IPS-20b (cell line): Measurements from ENCODE around the gene TMCC1.
A peak's percentile ranks its signal among the peaks of the same experiment; 100 is the strongest.

Source experiments
- H3K27ac ChIP-seq: one replicate; pipeline ENCODE4 v1.5.1; 2013; ENCODE audit warnings: low read length
- H3K27me3 ChIP-seq: 2 replicates; pipeline ENCODE4 v1.6.1; 2013; ENCODE audit warnings: mild to moderate bottlenecking, low read length, inconsistent platforms; ENCODE audit not compliant: insufficient read depth
- H3K36me3 ChIP-seq: 2 replicates; pipeline ENCODE4 v1.6.1; 2013; ENCODE audit warnings: low read depth, mild to moderate bottlenecking, inconsistent platforms, low read length, moderate library complexity; ENCODE audit not compliant: insufficient read depth
- H3K4me1 ChIP-seq: 2 replicates; pipeline ENCODE4 v1.6.1; 2013; ENCODE audit warnings: mild to moderate bottlenecking, control low read depth, inconsistent platforms, low read length, moderate library complexity; ENCODE audit not compliant: insufficient read depth
- H3K4me3 ChIP-seq: 2 replicates; pipeline ENCODE4 v1.5.1; 2013; ENCODE audit warnings: mild to moderate bottlenecking, low read length, inconsistent platforms
- H3K9ac ChIP-seq: 2 replicates; pipeline ENCODE4 v1.6.1; 2013; ENCODE audit warnings: low read depth, mild to moderate bottlenecking, inconsistent platforms, low read length, moderate library complexity
- H3K9me3 ChIP-seq: 2 replicates; pipeline ENCODE4 v1.6.1; 2013; ENCODE audit warnings: mild to moderate bottlenecking, low read depth, low read length, inconsistent platforms; ENCODE audit not compliant: insufficient read depth

The TMCC1 gene

DNA sequence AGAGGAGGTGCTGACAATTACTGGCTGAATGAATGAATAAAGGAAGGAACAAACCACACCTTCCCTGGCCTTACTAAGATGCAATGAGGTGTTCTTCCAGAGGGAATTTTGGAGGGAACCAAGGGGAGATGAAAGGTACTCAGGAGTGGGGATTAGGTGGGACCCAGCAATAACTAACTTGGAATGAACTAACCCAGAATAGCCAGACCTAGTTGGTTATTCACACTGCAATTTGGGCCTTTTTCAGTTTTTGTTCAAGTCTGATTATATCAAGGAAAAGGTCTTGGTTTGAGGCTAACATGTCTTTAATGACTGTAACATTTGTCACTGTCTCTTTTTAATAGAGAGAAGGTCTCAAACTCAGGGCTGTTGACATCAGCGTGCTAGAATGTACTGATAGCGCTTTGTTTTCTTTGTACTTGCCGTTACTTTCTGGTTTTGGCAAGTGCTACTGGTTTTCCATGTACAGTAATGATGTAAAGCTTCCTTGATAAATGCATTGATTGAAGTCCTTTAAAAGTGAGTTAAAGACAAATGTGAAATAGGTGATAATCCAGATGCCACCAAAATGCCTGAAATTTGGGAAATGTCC lies 283.8 kb downstream of the TMCC1 start:
- Histone ChIP-seq H3K9ac (no peak overlapping the region), H3K4me1 (peaks cover 16% of the 10 kb centered on the region)

DNA sequence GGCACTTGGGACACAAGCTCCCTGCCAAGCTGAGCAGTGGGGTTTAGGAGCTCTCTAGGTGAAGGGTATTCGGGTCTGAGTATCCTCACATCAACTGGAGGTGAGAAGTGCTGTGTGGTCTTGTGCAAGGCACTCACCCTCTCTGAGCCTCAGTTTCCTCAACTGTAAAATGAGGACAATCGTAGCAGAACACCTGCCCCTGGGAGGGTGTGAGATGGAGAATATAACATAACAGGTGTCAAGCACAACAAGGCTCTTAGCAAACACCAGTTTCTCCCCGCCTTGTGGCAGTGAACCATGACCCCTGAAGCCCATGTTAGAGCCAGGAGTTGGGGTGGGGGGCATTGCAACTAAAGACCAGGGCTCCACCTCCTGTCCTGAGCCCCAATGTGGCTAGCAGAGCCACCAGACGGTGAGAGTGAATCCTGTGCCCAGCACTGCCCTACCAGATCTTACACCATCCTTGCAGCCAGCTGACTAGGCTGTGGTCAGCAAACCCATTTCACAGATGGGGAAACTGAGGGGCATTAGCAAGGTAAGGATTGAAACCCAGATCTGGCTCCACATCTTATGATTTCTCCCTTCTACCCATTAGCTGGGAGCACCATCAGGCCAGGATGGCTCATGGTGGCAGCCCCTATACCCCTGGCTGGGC lies 284.4 kb downstream of the TMCC1 start:
- H3K9me3 ChIP-seq, result no peaks in the 10 kb centered on the region
- peaks cover 45% of the 10 kb centered on the region for H3K27me3 ChIP-seq
- no peak overlapping the region for H3K4me3 ChIP-seq
- H3K9ac ChIP-seq, result no peak overlapping the region
- no peak overlapping the region for H3K27ac ChIP-seq
- peaks cover 16% of the 10 kb centered on the region for H3K4me1 ChIP-seq
- no peaks in the 10 kb centered on the region for H3K36me3 ChIP-seq

More for the DNA sequence above, 283.8 kb downstream of the TMCC1 start:
- no peak overlapping the region for H3K4me3 ChIP-seq
- no peaks in the 10 kb centered on the region for H3K36me3 ChIP-seq
- no peak overlapping the region for H3K27ac ChIP-seq
- H3K27me3 ChIP-seq, result peaks cover 39% of the 10 kb centered on the region
- H3K9me3 ChIP-seq, result no peaks in the 10 kb centered on the region

DNA sequence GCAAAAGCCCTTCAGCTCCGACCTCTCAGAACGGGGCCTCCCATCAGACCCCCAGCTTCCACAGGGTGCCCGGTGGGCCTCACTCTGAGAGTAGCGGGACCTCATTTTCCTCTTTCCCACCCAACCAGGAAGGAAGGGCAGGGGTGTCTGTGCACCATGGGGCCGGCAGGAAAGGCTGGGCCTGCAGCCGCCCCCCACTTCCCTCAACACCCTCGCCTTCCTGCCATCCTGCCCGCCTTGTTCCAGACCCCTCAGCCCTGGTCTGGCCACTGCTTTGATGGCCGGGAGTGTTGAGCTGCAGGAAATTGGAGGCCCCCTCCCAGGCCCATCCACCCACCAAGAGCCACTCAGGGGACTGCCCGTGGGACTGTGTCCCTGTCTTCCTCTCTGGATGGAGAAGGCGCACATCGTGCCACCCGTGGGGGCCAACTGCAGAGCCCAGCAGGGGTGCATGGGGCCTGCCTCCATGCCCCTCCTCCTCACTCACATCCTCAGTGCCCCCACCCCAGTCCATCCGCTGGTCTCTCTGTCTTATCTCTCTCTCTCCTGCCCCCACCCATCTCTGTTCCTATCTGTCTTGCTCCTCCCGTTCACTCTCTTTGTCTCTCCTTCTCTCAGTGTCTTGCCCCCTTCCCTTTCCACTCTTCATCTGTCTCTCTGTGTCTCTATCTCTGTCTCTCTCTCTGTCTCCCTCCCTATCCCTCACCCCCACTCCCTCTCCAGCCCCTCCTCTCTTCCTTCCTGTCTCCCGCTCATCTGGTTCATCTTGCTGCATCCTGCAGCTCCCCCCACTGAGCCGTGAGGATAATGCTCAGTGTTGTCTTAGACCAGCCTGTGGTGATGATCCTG lies 285.2 kb downstream of the TMCC1 start:
- Histone ChIP-seq H3K4me3 (no peak overlapping the region), H3K4me1 (peaks cover 16% of the 10 kb centered on the region), H3K9ac (no peak overlapping the region), H3K27me3 (peaks cover 49% of the 10 kb centered on the region), H3K36me3 (no peaks in the 10 kb centered on the region), H3K27ac (no peak overlapping the region), H3K9me3 (no peaks in the 10 kb centered on the region)

DNA sequence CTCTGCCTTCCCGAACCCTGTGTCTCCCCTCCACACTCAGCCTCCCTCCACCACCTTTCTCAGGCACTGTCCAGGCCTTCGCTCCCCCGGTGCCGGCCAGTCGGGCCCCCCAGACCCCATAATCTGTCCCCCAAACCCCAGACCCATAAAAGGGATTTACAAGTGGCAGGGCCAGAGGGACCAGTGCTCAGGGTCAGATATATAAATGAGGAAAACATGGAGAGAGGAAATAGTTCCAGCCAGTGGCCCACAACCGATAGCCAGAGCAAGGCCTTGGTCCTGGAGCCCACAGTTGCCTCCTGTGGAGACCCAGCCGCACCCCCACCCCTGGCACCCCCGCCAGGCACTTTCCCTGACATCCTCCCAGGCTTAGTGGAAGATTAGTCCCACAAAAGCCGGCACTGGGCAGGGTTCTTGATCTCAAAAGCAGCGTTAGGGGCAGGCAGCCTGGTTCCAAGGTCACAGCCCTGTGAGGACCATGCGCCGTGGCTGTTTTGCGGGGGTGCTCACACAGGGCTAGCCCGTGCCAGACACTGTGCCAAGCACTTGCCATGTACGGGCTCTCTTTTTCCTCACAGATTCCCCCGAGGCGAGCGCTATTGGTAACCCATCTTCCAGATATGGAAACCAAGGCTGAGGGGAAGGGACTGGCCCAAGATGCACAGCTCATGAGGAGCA lies 286.0 kb downstream of the TMCC1 start:
- H3K36me3 ChIP-seq, result no peaks in the 10 kb centered on the region
- peak overlapping the region; percentile 70 for H3K4me3 ChIP-seq
- peaks cover 20% of the 10 kb centered on the region for H3K4me1 ChIP-seq
- H3K9ac ChIP-seq, result peak overlapping the region; percentile 68; the same call in 1 of the 2 replicates
- H3K27me3 ChIP-seq, result peaks cover 49% of the 10 kb centered on the region
- no peaks in the 10 kb centered on the region for H3K9me3 ChIP-seq
- H3K27ac ChIP-seq, result no peak overlapping the region

DNA sequence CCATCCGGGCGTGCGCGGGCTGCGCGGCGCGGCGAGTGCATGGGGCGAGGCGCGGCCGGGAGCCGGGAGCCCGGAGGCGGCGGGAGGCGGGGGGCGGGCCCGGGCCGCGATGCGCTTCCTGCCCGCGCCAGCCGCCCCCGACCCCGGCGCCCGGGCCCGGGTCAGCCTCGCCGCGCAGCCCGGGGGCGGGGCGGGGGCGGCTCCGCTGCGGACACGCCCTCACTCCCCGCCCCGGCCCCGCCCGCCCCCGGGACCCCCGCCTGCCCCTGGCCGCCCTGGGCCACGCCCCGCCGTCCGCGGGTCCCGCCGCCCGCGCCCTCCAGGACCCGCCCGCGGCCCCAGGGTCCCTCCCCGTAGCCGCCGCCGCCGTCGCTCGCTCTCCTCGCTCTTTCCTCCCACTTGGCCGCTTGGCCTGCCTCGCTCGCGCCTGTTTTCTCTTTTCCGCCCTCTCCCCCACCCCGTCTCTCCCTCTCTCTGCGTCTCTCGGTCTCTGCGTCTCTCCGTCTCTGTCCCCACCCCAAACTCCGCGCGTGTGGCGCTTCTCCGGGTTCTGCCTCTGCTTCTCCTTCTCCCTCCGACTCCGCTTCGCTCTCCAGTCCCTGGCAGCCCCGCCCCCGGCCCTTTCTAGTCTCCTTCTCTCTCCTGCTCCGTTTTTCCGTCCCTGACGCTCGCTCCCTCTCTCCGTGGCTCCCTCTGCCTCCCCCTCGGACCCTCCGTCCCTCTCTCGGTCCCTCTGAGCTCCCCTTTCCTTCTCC lies 286.7 kb downstream of the TMCC1 start, which contains the start of gene PLXND1:
Gene PLXND1, minus strand, starts transcription at position 41 of the 755 bp plus-strand sequence. Its CDS starts 37 bp downstream, at position 4.
- peak within 1 kb of the TSS; percentile 70 for H3K4me3 ChIP-seq
- H3K4me1 ChIP-seq, result peaks cover 23% of the 10 kb centered on the region
- no peak within 1 kb of the TSS for H3K27ac ChIP-seq
- H3K36me3 ChIP-seq, result no peaks in the 10 kb centered on the region
- peak within 1 kb of the TSS; percentile 68; the same call in 1 of the 2 replicates for H3K9ac ChIP-seq
- peaks cover 49% of the 10 kb centered on the region for H3K27me3 ChIP-seq
- no peaks in the 10 kb centered on the region for H3K9me3 ChIP-seq

DNA sequence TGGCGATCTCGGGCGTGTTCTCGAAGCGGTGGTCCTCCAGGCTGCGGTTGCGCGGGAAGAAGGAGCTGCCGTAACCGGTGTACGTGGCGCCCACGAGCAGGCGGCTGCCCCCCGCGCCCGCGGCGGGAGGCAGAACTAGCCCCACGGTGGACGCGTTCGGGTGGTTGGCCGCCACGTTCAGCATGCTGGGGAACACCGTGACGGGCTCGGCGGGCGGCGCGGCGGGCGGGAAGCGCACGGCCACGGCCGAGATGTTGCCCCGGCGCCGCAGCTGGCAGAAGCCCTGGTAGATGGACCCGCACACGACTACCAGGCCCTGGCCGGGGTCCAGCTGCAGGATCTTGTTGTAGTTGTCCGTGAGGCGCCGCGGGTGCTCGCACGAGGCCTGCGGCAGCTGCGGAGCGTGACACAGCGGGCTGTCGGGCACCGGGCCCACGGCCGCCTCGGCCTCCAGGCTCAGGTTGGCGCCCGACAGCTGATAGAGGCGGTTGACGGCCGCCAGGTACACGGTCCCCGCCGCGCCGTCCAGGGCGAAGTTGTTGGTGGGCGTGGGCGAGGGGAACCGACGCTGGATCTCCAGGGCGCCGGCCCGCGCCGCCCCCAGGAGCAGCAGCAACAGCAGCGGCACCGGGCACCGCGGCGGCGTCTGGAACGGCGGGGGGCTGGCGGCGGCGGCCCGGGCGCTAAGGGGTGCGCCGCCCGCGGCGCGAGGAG lies 287.4 kb downstream of the TMCC1 start:
- no peaks in the 10 kb centered on the region for H3K9me3 ChIP-seq
- H3K4me3 ChIP-seq, result peak overlapping the region; percentile 63; the same call in 1 of the 2 replicates
- H3K9ac ChIP-seq, result no peak overlapping the region
- H3K36me3 ChIP-seq, result no peaks in the 10 kb centered on the region
- no peak overlapping the region for H3K27ac ChIP-seq
- peaks cover 24% of the 10 kb centered on the region for H3K4me1 ChIP-seq
- H3K27me3 ChIP-seq, result peaks cover 49% of the 10 kb centered on the region

DNA sequence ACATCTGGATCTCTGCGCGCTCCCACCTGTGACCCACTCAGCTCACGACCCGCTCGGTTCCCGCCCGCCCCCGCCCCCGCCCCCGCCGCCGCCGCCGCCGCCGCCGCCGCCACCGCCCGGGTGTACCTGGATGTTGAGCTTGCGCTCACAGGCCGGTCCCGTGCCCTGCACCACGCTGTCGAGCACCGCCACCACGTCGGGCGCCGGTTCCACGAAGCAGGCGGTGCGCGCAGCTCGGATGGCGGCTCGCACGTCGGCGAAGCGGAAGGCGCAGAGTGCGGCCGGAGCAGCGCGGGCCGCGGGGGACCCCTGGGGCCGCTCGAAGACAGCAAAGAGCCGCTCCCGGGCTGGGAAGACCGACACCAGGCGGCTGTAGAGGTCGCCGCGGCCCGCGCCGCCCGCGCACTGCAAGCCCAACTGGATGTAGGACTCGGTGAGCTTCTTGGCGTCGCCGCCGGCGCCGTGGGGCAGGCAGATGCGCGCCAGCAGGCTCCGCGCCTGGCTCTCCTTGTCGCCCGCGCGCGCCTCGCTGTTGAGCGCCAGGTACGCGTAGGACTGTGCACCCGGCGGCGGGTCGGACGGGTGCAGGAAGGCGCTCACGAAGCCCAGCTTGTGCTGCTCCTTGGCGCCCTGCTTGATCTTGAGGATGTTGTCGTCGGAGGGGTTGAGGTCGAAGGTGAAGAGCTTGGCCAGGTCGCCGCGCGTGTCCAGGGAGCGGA lies 288.1 kb downstream of the TMCC1 start:
- Histone ChIP-seq H3K36me3 (no peaks in the 10 kb centered on the region), H3K9ac (no peak overlapping the region), H3K4me1 (peaks cover 24% of the 10 kb centered on the region), H3K4me3 (peak overlapping the region; percentile 63), H3K27me3 (peaks cover 49% of the 10 kb centered on the region), H3K27ac (no peak overlapping the region), H3K9me3 (no peaks in the 10 kb centered on the region)

DNA sequence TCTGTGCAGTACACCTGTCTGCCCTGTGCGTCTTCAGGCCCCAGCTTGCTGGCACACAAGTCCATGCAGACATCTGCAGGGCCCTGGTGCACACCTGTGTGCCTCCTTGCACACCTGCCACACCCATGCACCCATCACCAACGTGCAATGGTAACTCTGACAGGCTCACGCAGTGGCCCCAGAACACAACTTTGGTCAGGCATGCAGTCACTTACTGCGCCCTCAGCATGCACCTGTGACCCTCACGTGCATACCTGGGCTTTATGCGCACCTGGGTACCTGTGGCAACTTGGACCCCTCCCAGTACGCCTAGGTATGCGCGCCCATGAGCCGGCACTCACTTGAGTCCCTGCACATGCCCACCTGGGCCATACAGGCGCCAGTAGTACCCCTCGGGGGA lies 288.7 kb downstream of the TMCC1 start:
- Histone ChIP-seq H3K4me1 (peaks cover 28% of the 10 kb centered on the region), H3K9me3 (no peaks in the 10 kb centered on the region), H3K9ac (no peak overlapping the region), H3K27me3 (peaks cover 49% of the 10 kb centered on the region), H3K36me3 (no peaks in the 10 kb centered on the region), H3K4me3 (peak overlapping the region; percentile 50), H3K27ac (no peak overlapping the region)

DNA sequence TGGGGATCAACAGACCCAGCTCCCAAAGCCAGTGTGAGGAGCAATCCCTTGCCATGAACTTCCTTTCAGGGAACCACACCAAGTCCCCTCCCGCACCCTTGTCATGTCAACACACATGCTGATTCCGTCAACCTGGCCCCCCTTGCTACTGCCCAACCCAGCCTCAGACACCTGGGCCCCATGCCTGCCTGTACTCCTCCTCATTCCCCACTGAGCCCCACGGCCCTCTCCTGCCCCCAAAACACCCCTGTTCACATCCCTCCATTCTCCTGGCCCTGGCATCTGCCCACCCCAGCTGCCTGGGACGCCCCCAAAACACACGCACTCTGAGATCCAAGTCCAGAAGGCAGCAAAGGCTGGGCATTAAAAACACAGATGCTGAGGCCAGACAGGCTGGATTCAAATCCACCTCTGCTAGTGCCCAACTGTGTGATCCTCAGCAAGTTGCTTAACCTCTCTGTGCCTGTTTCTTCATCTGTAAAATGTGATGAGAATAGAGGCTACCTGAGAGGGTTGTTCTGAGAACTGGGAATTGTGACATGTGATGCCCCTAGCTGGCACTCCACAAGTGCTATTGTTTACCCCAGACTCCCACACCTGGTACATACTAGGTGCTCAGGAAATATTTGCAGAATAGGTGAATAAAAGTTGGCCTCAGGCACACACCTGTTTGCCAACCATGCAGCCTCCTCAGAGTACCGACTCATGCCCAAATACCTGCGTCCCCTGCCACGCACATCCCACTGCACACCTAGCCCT lies 289.3 kb downstream of the TMCC1 start:
- H3K27me3 ChIP-seq, result peaks cover 49% of the 10 kb centered on the region
- no peak overlapping the region for H3K9ac ChIP-seq
- peaks cover 29% of the 10 kb centered on the region for H3K4me1 ChIP-seq
- no peak overlapping the region for H3K27ac ChIP-seq
- no peaks in the 10 kb centered on the region for H3K9me3 ChIP-seq
- peak overlapping the region; percentile 50; the same call in 1 of the 2 replicates for H3K4me3 ChIP-seq
- no peaks in the 10 kb centered on the region for H3K36me3 ChIP-seq
